Astrocyte (in vitro differentiated cells and primary cell): ENCODE measurements around the gene TMED5. TPM values are rescaled to one million over a fixed set of nuclear protein-coding genes. Genes with fewer than 3 reads are reported as not detected.

ENCODE experiments used
- DNase-seq: peaks from one replicate; pipeline ENCODE4 v3.0.0-alpha.2; 2010; ENCODE audit warnings: low read depth
- FAIRE-seq: peaks from 2 replicates; lab custom pipeline; 2011; peaks lifted over from hg19 to GRCh38; lab: Jason Lieb, UNC
- H2AFZ ChIP-seq: 2 replicates; pipeline ENCODE4 v1.6.0; 2012; ENCODE audit warnings: low read depth, low read length, inconsistent platforms
- H3K27ac ChIP-seq: 2 replicates; pipeline ENCODE4 v1.5.1; 2011; ENCODE audit warnings: low read depth, low read length, inconsistent platforms
- H3K27me3 ChIP-seq: 2 replicates; pipeline ENCODE4 v1.6.0; 2011; ENCODE audit warnings: low read length, inconsistent platforms; ENCODE audit not compliant: insufficient read depth
- H3K36me3 ChIP-seq: 2 replicates; pipeline ENCODE4 v1.5.1; 2011; ENCODE audit warnings: low read length, inconsistent platforms; ENCODE audit not compliant: insufficient read depth
- H3K4me1 ChIP-seq: 2 replicates; pipeline ENCODE4 v1.5.1; 2011; ENCODE audit warnings: low read length, inconsistent platforms; ENCODE audit not compliant: insufficient read depth
- H3K4me2 ChIP-seq: 2 replicates; pipeline ENCODE4 v1.6.0; 2012; ENCODE audit warnings: low read length, inconsistent platforms
- H3K4me3 ChIP-seq: 2 replicates; pipeline ENCODE4 v1.5.1; 2011; ENCODE audit warnings: low read depth, mild to moderate bottlenecking, low read length, inconsistent platforms; ENCODE audit not compliant: insufficient read depth
- H3K79me2 ChIP-seq: 2 replicates; pipeline ENCODE4 v1.6.0; 2012; ENCODE audit warnings: mild to moderate bottlenecking, low read length, inconsistent platforms; ENCODE audit not compliant: insufficient read depth
- H3K9ac ChIP-seq: 2 replicates; pipeline ENCODE4 v1.6.0; 2012; ENCODE audit warnings: mild to moderate bottlenecking, low read length, inconsistent platforms
- H3K9me3 ChIP-seq: 2 replicates; pipeline ENCODE4 v1.5.1; 2012; ENCODE audit warnings: low read depth, mild to moderate bottlenecking, low read length, inconsistent platforms; ENCODE audit not compliant: insufficient read depth
- H4K20me1 ChIP-seq: 2 replicates; pipeline ENCODE4 v1.6.0; 2012; ENCODE audit warnings: low read length, inconsistent platforms; ENCODE audit not compliant: insufficient read depth
- H3K27ac Mint-ChIP-seq: one replicate; pipeline ENCODE4 v1.8.0; 2021; ENCODE audit warnings: mild to moderate bottlenecking, mixed read lengths; ENCODE audit not compliant: unreplicated experiment
- H3K27me3 Mint-ChIP-seq: one replicate; pipeline ENCODE4 v1.8.0; 2021; ENCODE audit warnings: low read depth, mixed read lengths; ENCODE audit not compliant: unreplicated experiment
- H3K36me3 Mint-ChIP-seq: one replicate; pipeline ENCODE4 v1.8.0; 2021; ENCODE audit warnings: low read depth, mixed read lengths; ENCODE audit not compliant: unreplicated experiment
- H3K4me1 Mint-ChIP-seq: one replicate; pipeline ENCODE4 v1.8.0; 2021; ENCODE audit warnings: low read depth, mixed read lengths; ENCODE audit not compliant: unreplicated experiment
- H3K4me3 Mint-ChIP-seq: one replicate; pipeline ENCODE4 v1.8.0; 2021; ENCODE audit warnings: mild to moderate bottlenecking, moderate library complexity, mixed read lengths; ENCODE audit not compliant: unreplicated experiment
- H3K9me3 Mint-ChIP-seq: one replicate; pipeline ENCODE4 v1.8.0; 2021; ENCODE audit warnings: mild to moderate bottlenecking, mixed read lengths; ENCODE audit not compliant: unreplicated experiment
- CTCF ChIP-seq: IDR thresholded peaks from 2 replicates; pipeline ENCODE4 v1.5.1; 2011; ENCODE audit warnings: low read depth, mild to moderate bottlenecking, inconsistent platforms, low read length, moderate library complexity; ENCODE audit not compliant: insufficient read depth
- EZH2 ChIP-seq: IDR thresholded peaks from 2 replicates; pipeline ENCODE4 v1.6.1; 2012; ENCODE audit warnings: mild to moderate bottlenecking, low read length, inconsistent platforms; ENCODE audit not compliant: insufficient read depth
- total RNA-seq: library from RNA; stranded (reverse); gene quantifications from 2 replicates; pipeline ENCODE4 v1.2.1, GENCODE V29; 2021

Gene TMED5
- total RNA-seq, 1 donor from 2014 or later, result 105 TPM

- peaks cover 3% of the 10 kb centered on the region for H3K79me2 ChIP-seq
Observed at GRCh38 chr1:93148001-93148400, 32.2 kb downstream of the TMED5 start.

GRCh38 chr1:93143769-93144168, 36.4 kb downstream of the TMED5 start:
- H3K9ac ChIP-seq, result no peak overlapping the region
- H2AFZ ChIP-seq, result no peak overlapping the region
- H4K20me1 ChIP-seq, result peaks cover 12% of the 10 kb centered on the region
- no peak overlapping the region for H3K4me2 ChIP-seq
- H3K79me2 ChIP-seq, result no peaks in the 10 kb centered on the region
- H3K4me3 ChIP-seq, result no peak overlapping the region
- no peak for DNase-seq
- H3K4me1 Mint-ChIP-seq, result peaks cover 24% of the 10 kb centered on the region
- no peaks in the 10 kb centered on the region for H3K9me3 ChIP-seq
- TF ChIP-seq CTCF (no peak), EZH2 (no peak)
- FAIRE-seq, result no peak
- no peak overlapping the region for H3K4me3 Mint-ChIP-seq
- peaks cover 6% of the 10 kb centered on the region for H3K36me3 Mint-ChIP-seq
- peaks cover 14% of the 10 kb centered on the region for H3K36me3 ChIP-seq
- no peak overlapping the region for H3K27ac ChIP-seq
- no peaks in the 10 kb centered on the region for H3K4me1 ChIP-seq
- no peak overlapping the region for H3K27ac Mint-ChIP-seq
- no peaks in the 10 kb centered on the region for H3K9me3 Mint-ChIP-seq
- no peaks in the 10 kb centered on the region for H3K27me3 ChIP-seq
- no peaks in the 10 kb centered on the region for H3K27me3 Mint-ChIP-seq

More at GRCh38 chr1:93148001-93148400, 32.2 kb downstream of the TMED5 start:
- H3K36me3 Mint-ChIP-seq, result peaks cover 4% of the 10 kb centered on the region
- no peak overlapping the region for H3K4me2 ChIP-seq
- no peaks in the 10 kb centered on the region for H3K27me3 Mint-ChIP-seq
- peaks cover 16% of the 10 kb centered on the region for H4K20me1 ChIP-seq
- no peak overlapping the region for H3K4me3 Mint-ChIP-seq
- no peaks in the 10 kb centered on the region for H3K27me3 ChIP-seq
- TF ChIP-seq CTCF (no peak), EZH2 (no peak)
- H3K4me1 Mint-ChIP-seq, result peaks cover 10% of the 10 kb centered on the region
- H3K27ac Mint-ChIP-seq, result no peak overlapping the region
- no peak overlapping the region for H2AFZ ChIP-seq
- no peaks in the 10 kb centered on the region for H3K9me3 Mint-ChIP-seq
- no peak overlapping the region for H3K27ac ChIP-seq
- H3K9ac ChIP-seq, result no peak overlapping the region
- DNase-seq (no peak), FAIRE-seq (no peak)
- no peaks in the 10 kb centered on the region for H3K9me3 ChIP-seq
- H3K4me3 ChIP-seq, result no peak overlapping the region
- H3K36me3 ChIP-seq, result peaks cover 10% of the 10 kb centered on the region
- no peaks in the 10 kb centered on the region for H3K4me1 ChIP-seq

- peak; percentile 10 for DNase-seq
- Mint-ChIP-seq H3K36me3 (peaks cover 4% of the 10 kb centered on the region), H3K27ac (no peak overlapping the region), H3K9me3 (no peaks in the 10 kb centered on the region), H3K27me3 (no peaks in the 10 kb centered on the region), H3K4me1 (peaks cover 24% of the 10 kb centered on the region), H3K4me3 (no peak overlapping the region)
- no peak for FAIRE-seq
- no peak for TF ChIP-seq EZH2
- TF ChIP-seq CTCF, result no peak
- no peaks in the 10 kb centered on the region for H3K27me3 ChIP-seq
- H3K4me1 ChIP-seq, result no peaks in the 10 kb centered on the region
- H3K79me2 ChIP-seq, result no peaks in the 10 kb centered on the region
- no peaks in the 10 kb centered on the region for H3K9me3 ChIP-seq
- peaks cover 6% of the 10 kb centered on the region for H4K20me1 ChIP-seq
- no peak overlapping the region for H2AFZ ChIP-seq
- H3K4me2 ChIP-seq, result no peak overlapping the region
- H3K27ac ChIP-seq, result no peak overlapping the region
- H3K36me3 ChIP-seq, result peaks cover 17% of the 10 kb centered on the region
- no peak overlapping the region for H3K9ac ChIP-seq
- no peak overlapping the region for H3K4me3 ChIP-seq
Observed at GRCh38 chr1:93143136-93143535, 37.1 kb downstream of the TMED5 start.
